ENCODE data around the gene HEYL.

GRCh38 chr1:39683591-39684312 lies 44.3 kb upstream of the HEYL start:
- TF ChIP-seq POLR2A (IDR thresholded peaks at IDR 0.05; ENCODE audit: control extremely low read depth in 1 of 2, low read depth in 2 of 2, low read length in 2 of 2) (no peak), JUN (IDR thresholded peaks at IDR 0.05; ENCODE audit: low read depth, low read length) (no peak), TEAD4 (IDR thresholded peaks at IDR 0.05; ENCODE audit: low read depth, low read length) (no peak), CTCF (IDR thresholded peaks at IDR 0.05; ENCODE audit: control extremely low read depth in 1 of 3, insufficient read depth in 1 of 3, low read depth in 1 of 3, low read length in 3 of 3) (no peak), ATF3 (IDR thresholded peaks at IDR 0.05; ENCODE audit: insufficient read depth, low read depth, low read length) (no peak), RFX5 (IDR thresholded peaks at IDR 0.05; ENCODE audit: borderline replicate concordance, low read depth, low read length) (no peak), EP300 (IDR thresholded peaks at IDR 0.05; ENCODE audit: borderline replicate concordance in 1 of 2, low read depth in 2 of 2, low read length in 2 of 2) (no peak), EZH2 (IDR thresholded peaks at IDR 0.05; ENCODE audit: low read depth, low read length, severe bottlenecking) (peak; percentile 90)
